Neuronal stem cell (in vitro differentiated cells): Measurements from ENCODE around the gene TIGD4.

Experiments
- DNase-seq: peaks from one replicate; pipeline ENCODE4 v3.0.0-alpha.2; 2013; ENCODE audit warnings: low spot score
- H2AFZ ChIP-seq: one replicate; pipeline ENCODE4 v1.6.1; 2013; ENCODE audit warnings: mild to moderate bottlenecking, low read length, inconsistent platforms
- H2AK5ac ChIP-seq: 2 replicates; pipeline ENCODE4 v1.6.1; 2013; ENCODE audit warnings: low read depth, mild to moderate bottlenecking, inconsistent platforms, low read length, moderate library complexity, mixed read lengths
- H2BK120ac ChIP-seq: 2 replicates; pipeline ENCODE4 v1.6.1; 2013; ENCODE audit warnings: low read depth, mild to moderate bottlenecking, inconsistent platforms, low read length, moderate library complexity, mixed read lengths
- H2BK12ac ChIP-seq: one replicate; pipeline ENCODE4 v1.6.1; 2013; ENCODE audit warnings: low read length, inconsistent platforms
- H2BK15ac ChIP-seq: 2 replicates; pipeline ENCODE4 v1.6.1; 2013; ENCODE audit warnings: mild to moderate bottlenecking, low read length, inconsistent platforms, mixed read lengths
- H2BK5ac ChIP-seq: one replicate; pipeline ENCODE4 v1.6.1; 2013; ENCODE audit warnings: inconsistent platforms, mild to moderate bottlenecking, low read length, moderate library complexity
- H3K14ac ChIP-seq: one replicate; pipeline ENCODE4 v1.6.1; 2013; ENCODE audit warnings: low read length, inconsistent platforms
- H3K18ac ChIP-seq: 2 replicates; pipeline ENCODE4 v1.6.1; 2013; ENCODE audit warnings: low read length, inconsistent platforms
- H3K23ac ChIP-seq: 2 replicates; pipeline ENCODE4 v1.6.1; 2013; ENCODE audit warnings: low read depth, mild to moderate bottlenecking, mixed read lengths, low read length, inconsistent platforms; ENCODE audit not compliant: poor library complexity
- H3K27ac ChIP-seq: replicated peaks from 3 replicates; pipeline ENCODE4 v1.5.1; 2013; ENCODE audit warnings: low read length, inconsistent platforms
- H3K27me3 ChIP-seq, 3 experiments: 2 replicates each; pipeline ENCODE4 v1.6.1; 2013; ENCODE audit warnings: low read length in 3 of 3, mild to moderate bottlenecking in 2 of 3, inconsistent platforms in 1 of 3, low read depth in 1 of 3, mixed read lengths in 1 of 3, moderate library complexity in 1 of 3; ENCODE audit not compliant: control insufficient read depth in 3 of 3, insufficient read depth in 3 of 3
- H3K36me3 ChIP-seq, 2 donors: replicated peaks in 1 of 2; 2 replicates each; pipeline ENCODE4 v1.6.1; 2013; ENCODE audit warnings: low read length in 2 of 2; ENCODE audit not compliant: control insufficient read depth in 2 of 2, insufficient read depth in 2 of 2
- H3K4ac ChIP-seq: 2 replicates; pipeline ENCODE4 v1.6.1; 2013; ENCODE audit warnings: inconsistent platforms, mild to moderate bottlenecking, low read length, moderate library complexity
- H3K4me1 ChIP-seq, 2 donors: 1 replicate in 1 of 2; 2 replicates in 1 of 2; pipeline ENCODE4 v1.6.1; 2013; ENCODE audit warnings: low read length in 2 of 2, low read depth in 1 of 2; ENCODE audit not compliant: control insufficient read depth in 2 of 2, insufficient read depth in 1 of 2
- H3K4me2 ChIP-seq: one replicate; pipeline ENCODE4 v1.6.1; 2013; ENCODE audit warnings: mild to moderate bottlenecking, low read length, inconsistent platforms; ENCODE audit not compliant: insufficient read depth, poor library complexity, severe bottlenecking
- H3K4me3 ChIP-seq, 2 donors: 2 replicates each; pipeline ENCODE4 v1.5.1; 2013; ENCODE audit warnings: low read length in 2 of 2, mild to moderate bottlenecking in 2 of 2, inconsistent platforms in 1 of 2, moderate library complexity in 1 of 2
- H3K79me1 ChIP-seq: one replicate; pipeline ENCODE4 v1.6.1; 2013; ENCODE audit warnings: low read depth, mild to moderate bottlenecking, inconsistent platforms, low read length, moderate library complexity
- H3K9ac ChIP-seq: one replicate; pipeline ENCODE4 v1.6.1; 2013; ENCODE audit warnings: mild to moderate bottlenecking, low read depth, low read length, inconsistent platforms; ENCODE audit not compliant: poor library complexity
- H3K9me3 ChIP-seq, 2 donors: replicated peaks in 1 of 2; 2 replicates each; pipeline versions ENCODE3 to v1.6.1; 2013; ENCODE audit warnings: low read length in 2 of 2, mild to moderate bottlenecking in 2 of 2, inconsistent platforms in 1 of 2, low read depth in 1 of 2, mixed read lengths in 1 of 2, moderate library complexity in 1 of 2; ENCODE audit not compliant: control insufficient read depth in 2 of 2, insufficient read depth in 1 of 2
- H4K8ac ChIP-seq: one replicate; pipeline ENCODE4 v1.6.1; 2013; ENCODE audit warnings: low read depth, mild to moderate bottlenecking, inconsistent platforms, low read length, moderate library complexity
- H4K91ac ChIP-seq: one replicate; pipeline ENCODE4 v1.6.1; 2013; ENCODE audit warnings: low read length, low read depth, mild to moderate bottlenecking, inconsistent platforms; ENCODE audit not compliant: poor library complexity
- WGBS, 2 donors: extraction: QIAGEN DNeasy Blood & Tissue Kit; methylation state at CpG; one replicate each; pipeline ENCODE4 v1.1.7; 2013; ENCODE audit warnings: missing lambda C conversion rate in 2 of 2, mixed read lengths in 1 of 2; ENCODE audit not compliant: insufficient read length in 2 of 2, insufficient replicate concordance in 1 of 2; ENCODE audit errors: extremely low coverage in 2 of 2; 5-methylcytosine and 5-hydroxymethylcytosine counted together

The TIGD4 gene

DNA sequence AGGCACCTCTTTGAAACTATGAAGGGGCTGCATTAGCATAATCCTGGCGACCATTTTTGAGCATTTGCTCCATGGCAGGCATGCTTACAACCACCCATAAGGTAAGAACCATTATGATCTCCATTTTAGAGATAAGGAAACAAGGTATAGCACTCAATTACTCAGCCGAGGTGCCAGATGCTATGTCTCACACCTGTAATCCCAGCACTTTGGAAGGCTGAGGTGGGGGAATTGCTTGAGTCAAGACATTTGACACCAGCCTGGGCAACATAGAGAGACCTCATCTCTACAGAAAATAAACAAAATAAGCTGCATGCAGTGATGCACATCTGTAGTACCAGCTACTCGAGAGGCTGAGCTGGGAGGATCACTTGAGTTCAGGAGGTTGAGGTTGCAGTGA is 43.6 kb downstream of the TIGD4 start:
- H2BK12ac ChIP-seq, result no peak overlapping the region
- peaks cover 0 to 22% (median 0%) of the 10 kb centered on the region in 3 experiments for H3K27me3 ChIP-seq
- H3K14ac ChIP-seq, result no peak overlapping the region
- no peaks in the 10 kb centered on the region for H3K79me1 ChIP-seq
- no peak overlapping the region for H2BK5ac ChIP-seq
- no peak overlapping the region for H3K4ac ChIP-seq
- no peak overlapping the region for H3K23ac ChIP-seq
- no peak for DNase-seq
- no peaks in the 10 kb centered on the region for H3K36me3 ChIP-seq
- no peak overlapping the region for H2AFZ ChIP-seq
- no peak overlapping the region for H3K18ac ChIP-seq
- H4K8ac ChIP-seq, result no peak overlapping the region
- H3K4me1 ChIP-seq, result no peaks in the 10 kb centered on the region
- H3K4me2 ChIP-seq, result no peak overlapping the region
- no peak overlapping the region for H2BK15ac ChIP-seq
- H3K9ac ChIP-seq, result no peak overlapping the region
- WGBS, 2 donors, result no CpG with 5 or more reads among the region's 3 CpGs
- H2AK5ac ChIP-seq, result no peak overlapping the region
- no peak overlapping the region for H3K27ac ChIP-seq
- H2BK120ac ChIP-seq, result no peak overlapping the region
- H4K91ac ChIP-seq, result no peak overlapping the region
- no peaks in the 10 kb centered on the region for H3K9me3 ChIP-seq
- no peak overlapping the region for H3K4me3 ChIP-seq

DNA sequence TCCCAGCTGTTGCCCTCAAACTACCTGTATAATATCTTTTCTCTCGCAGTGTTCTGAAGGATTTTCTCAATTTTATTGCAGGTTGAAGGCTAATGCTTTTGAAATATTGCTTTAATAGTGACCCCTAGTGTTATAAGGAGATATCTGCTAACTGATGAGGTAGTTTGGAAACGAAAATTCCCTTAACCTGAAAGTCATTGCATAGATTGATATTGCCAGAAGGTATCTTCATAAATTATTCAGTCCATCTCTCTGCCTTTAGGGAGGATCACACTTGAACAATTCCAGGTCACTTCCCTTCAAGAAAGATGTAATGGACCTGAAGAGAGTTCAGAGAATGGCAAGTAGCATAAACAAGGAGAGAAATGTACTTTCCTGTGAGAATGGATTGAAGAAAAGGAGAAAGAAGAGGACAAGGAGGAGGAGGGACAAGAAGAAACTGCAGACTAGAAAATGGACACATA is 44.1 kb downstream of the TIGD4 start:
- Histone ChIP-seq H4K91ac (no peak overlapping the region), H3K9me3 (no peaks in the 10 kb centered on the region), H3K23ac (no peak overlapping the region), H2AFZ (no peak overlapping the region), H3K27ac (no peak overlapping the region), H2BK12ac (no peak overlapping the region), H2AK5ac (no peak overlapping the region), H3K9ac (no peak overlapping the region), H3K27me3 (peaks cover 0 to 22% (median 0%) of the 10 kb centered on the region in 3 experiments), H3K4me2 (no peak overlapping the region), H3K79me1 (no peaks in the 10 kb centered on the region), H2BK5ac (no peak overlapping the region), H3K14ac (no peak overlapping the region), H3K18ac (no peak overlapping the region), H3K36me3 (no peaks in the 10 kb centered on the region), H3K4ac (no peak overlapping the region), H4K8ac (no peak overlapping the region), H2BK15ac (no peak overlapping the region), H3K4me1 (no peaks in the 10 kb centered on the region), H2BK120ac (no peak overlapping the region), H3K4me3 (no peak overlapping the region)
- DNase-seq, result no peak
- no CpG with 5 or more reads among the region's 2 CpGs for WGBS, 2 donors

DNA sequence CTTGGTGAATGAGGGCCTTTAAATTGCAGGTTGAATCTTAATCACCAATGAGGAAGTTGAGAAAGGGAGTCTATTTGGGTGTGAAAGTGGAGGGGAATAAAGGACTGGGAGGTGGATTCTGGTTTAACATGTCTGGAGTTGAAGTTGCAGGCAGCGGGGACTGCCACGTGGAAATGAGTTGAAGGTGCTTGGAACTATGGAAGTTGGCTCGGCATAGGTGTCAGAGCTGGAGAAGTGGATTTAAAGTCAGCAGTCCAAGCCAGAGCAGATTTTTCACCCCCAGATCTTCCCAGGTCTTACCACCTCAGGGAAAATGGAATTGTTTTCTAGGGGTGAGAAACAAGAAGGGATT is 44.9 kb downstream of the TIGD4 start:
- no peak for DNase-seq

DNA sequence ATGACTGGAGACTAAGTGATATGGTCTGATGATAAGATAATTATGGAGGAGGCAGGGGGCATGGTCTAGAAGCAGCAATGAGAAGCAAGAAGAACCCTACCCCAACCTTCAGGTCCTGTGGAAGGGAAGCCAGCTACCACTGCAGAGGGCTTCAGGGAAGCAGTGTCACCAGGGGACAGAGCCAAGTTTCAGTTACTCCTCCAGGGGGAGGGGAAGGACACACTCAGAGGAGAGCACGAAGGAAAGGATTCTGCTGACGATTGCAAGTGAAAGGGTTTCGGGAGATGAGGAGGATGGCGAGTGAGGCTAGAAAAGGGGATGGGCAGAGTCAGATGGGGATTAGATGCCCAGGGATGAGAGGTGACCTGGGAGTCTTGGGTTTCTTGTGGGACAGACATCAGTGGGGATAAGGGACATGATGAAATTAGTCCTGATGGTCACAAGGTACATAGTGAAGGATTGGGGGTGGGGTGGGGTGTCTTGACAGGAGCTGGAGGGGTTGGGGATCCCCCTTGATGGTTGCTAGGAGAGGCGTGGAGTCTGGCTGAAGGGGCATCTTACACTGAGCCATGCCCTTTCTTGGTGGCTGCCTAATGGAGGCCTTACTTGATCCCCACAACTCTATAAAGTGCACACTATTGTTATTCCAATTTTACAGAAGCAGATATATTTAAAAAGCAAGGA is 45.4 kb downstream of the TIGD4 start:
- no peak overlapping the region for H3K4me2 ChIP-seq
- no peak for DNase-seq
- no peaks in the 10 kb centered on the region for H3K79me1 ChIP-seq
- no peak overlapping the region for H2BK15ac ChIP-seq
- H4K91ac ChIP-seq, result no peak overlapping the region
- no peak overlapping the region for H3K14ac ChIP-seq
- H2BK120ac ChIP-seq, result no peak overlapping the region
- H3K9ac ChIP-seq, result peak overlapping the region; percentile 30
- H3K27ac ChIP-seq, result no peak overlapping the region
- H2BK12ac ChIP-seq, result no peak overlapping the region
- H3K36me3 ChIP-seq, result no peaks in the 10 kb centered on the region
- peak overlapping the region; percentile 32 for H2AK5ac ChIP-seq
- peaks cover 0 to 3% of the 10 kb centered on the region in 2 donors for H3K4me1 ChIP-seq
- no peak overlapping the region for H2BK5ac ChIP-seq
- peaks cover 0 to 22% (median 0%) of the 10 kb centered on the region in 3 experiments for H3K27me3 ChIP-seq
- H4K8ac ChIP-seq, result no peak overlapping the region
- H2AFZ ChIP-seq, result no peak overlapping the region
- WGBS, 2 donors, result no CpG with 5 or more reads among the region's 5 CpGs
- no peak overlapping the region for H3K4ac ChIP-seq
- H3K4me3 ChIP-seq, result no peak overlapping the region
- no peak overlapping the region for H3K18ac ChIP-seq
- no peaks in the 10 kb centered on the region for H3K9me3 ChIP-seq
- no peak overlapping the region for H3K23ac ChIP-seq

More for the DNA sequence above, 44.9 kb downstream of the TIGD4 start:
- no peak overlapping the region for H2BK15ac ChIP-seq
- no peak overlapping the region for H4K8ac ChIP-seq
- no peaks in the 10 kb centered on the region for H3K4me1 ChIP-seq
- H3K27me3 ChIP-seq, result peaks cover 0 to 22% (median 0%) of the 10 kb centered on the region in 3 experiments
- no peak overlapping the region for H3K4me3 ChIP-seq
- no peak overlapping the region for H3K4ac ChIP-seq
- no peak overlapping the region for H3K23ac ChIP-seq
- H3K14ac ChIP-seq, result no peak overlapping the region
- H2AFZ ChIP-seq, result no peak overlapping the region
- no peak overlapping the region for H2AK5ac ChIP-seq
- no peak overlapping the region for H3K4me2 ChIP-seq
- H2BK5ac ChIP-seq, result no peak overlapping the region
- no peak overlapping the region for H3K9ac ChIP-seq
- H3K9me3 ChIP-seq, result no peaks in the 10 kb centered on the region
- no peak overlapping the region for H3K18ac ChIP-seq
- no CpG with 5 or more reads among the region's 3 CpGs for WGBS, 2 donors
- no peak overlapping the region for H4K91ac ChIP-seq
- H2BK120ac ChIP-seq, result no peak overlapping the region
- no peaks in the 10 kb centered on the region for H3K79me1 ChIP-seq
- no peak overlapping the region for H3K27ac ChIP-seq
- no peak overlapping the region for H2BK12ac ChIP-seq
- no peaks in the 10 kb centered on the region for H3K36me3 ChIP-seq
